Motor neuron (in vitro differentiated cells): ENCODE results near the gene ADGRG2. TPM values are rescaled to one million over a fixed set of nuclear protein-coding genes. Genes with fewer than 3 reads are reported as not detected.
"Not testable (repeated sequence)": the region's sequence is repeated elsewhere in the genome, so short reads cannot be mapped to it uniquely, and the experiment has no call there.

Experiments
- ATAC-seq, 8 experiments: fragments of 200-7000 bp; cut with Tn5 transposase; replicated peaks in 6 of 8; 2 replicates each; pipeline ENCODE4 v1.8.0; 2021; ENCODE audit warnings: mild to moderate bottlenecking in 8 of 8, moderate library complexity in 8 of 8
- H3K27ac ChIP-seq, 2 donors: fragments of 250-450 bp; sonication (Bioruptor Pico); 2 replicates each; pipeline ENCODE4 v1.9.0; 2021; ENCODE audit warnings: antibody characterized with exemption in 2 of 2, mild to moderate bottlenecking in 2 of 2, moderate library complexity in 1 of 2
- H3K4me1 ChIP-seq, 2 donors: fragments of 250-450 bp; sonication (Bioruptor Pico); replicated peaks in 1 of 2; 2 replicates each; pipeline ENCODE4 v1.6.1; 2021; ENCODE audit warnings: antibody characterized with exemption in 2 of 2, mild to moderate bottlenecking in 2 of 2, moderate library complexity in 1 of 2
- H3K4me3 ChIP-seq, 5 donors: fragments of 250-450 bp; sonication (Bioruptor Pico); 2 replicates each; pipeline ENCODE4 v1.9.0; 2021; ENCODE audit warnings: antibody characterized with exemption in 5 of 5, mild to moderate bottlenecking in 5 of 5, moderate library complexity in 4 of 5
- WGBS, 10 experiments: fragments of 450-650 bp; shearing (Covaris generic); methylation state at CpG; one replicate each; pipeline ENCODE4 v1.0.0; 2022; 5-methylcytosine and 5-hydroxymethylcytosine counted together
- in situ Hi-C, 9 experiments: fragments of 400-800 bp; cut with MboI; loops; one replicate each; pipeline ENCODE4 v1.15.0; 2021; ENCODE audit warnings: low sequenced_read_pairs in 9 of 9, low pct_unique_long_range_greater_than_20kb in 2 of 9; ENCODE audit not compliant: unreplicated experiment in 9 of 9
- total RNA-seq, 8 experiments: library from RNA; unstranded; fragments of 300-600 nt; gene quantifications; 2 replicates each; pipeline versions ENCODE4 v1.2.3 to v1.2.4, GENCODE V29; 2022

The ADGRG2 gene
- total RNA-seq, 8 experiments from 2014 or later = 0.66 to 5.4 (median 0.85) TPM

- ATAC-seq = peak; percentile 83 to 92 (median 89)
- 40% methylated on average over 1 of the region's 71 CpGs; no CpG with 5 or more reads in 9 of the 10 experiments for WGBS, 10 experiments
- Histone ChIP-seq H3K4me1 (peaks cover 5 to 8% of the 10 kb centered on the region in 2 donors), H3K27ac (peak overlapping the region; percentile 85 to 95), H3K4me3 (peak overlapping the region; percentile 55 to 96 (median 79))
- in situ Hi-C loops = no loop called here
Observed at GRCh38 chrX:18984381-18985185, 137.7 kb downstream of the ADGRG2 start.

GRCh38 chrX:18983666-18984380, 138.4 kb downstream of the ADGRG2 start, which contains the start of gene PHKA2:
Gene PHKA2, minus strand, starts transcription at chrX:18984114. Its CDS starts 182 bp downstream, at chrX:18983932.
- H3K4me3 ChIP-seq = peak within 1 kb of the TSS; percentile 55 to 96 (median 79)
- peak; percentile 2 to 75 (median 46) for ATAC-seq
- in situ Hi-C loops = no loop called here
- H3K4me1 ChIP-seq = peaks cover 5 to 8% of the 10 kb centered on the region in 2 donors
- H3K27ac ChIP-seq = peak within 1 kb of the TSS; percentile 85 to 95
- WGBS, 10 experiments = 0 to 20% methylated on average over 2 to 4 of the region's 64 CpGs; no CpG with 5 or more reads in 8 of the 10 experiments

GRCh38 chrX:18981124-18981807, 141.0 kb downstream of the ADGRG2 start:
- Histone ChIP-seq H3K4me1 (peaks cover 5 to 8% of the 10 kb centered on the region in 2 donors), H3K27ac (no peak overlapping the region), H3K4me3 (no peak overlapping the region)
- 31 to 100% (median 100%) methylated on average over 1 to 4 of the region's 6 CpGs; no CpG with 5 or more reads in 5 of the 10 experiments for WGBS, 10 experiments
- no peak for ATAC-seq
- in situ Hi-C loops = no loop called here

- H3K4me1 ChIP-seq, H3K27ac ChIP-seq, H3K4me3 ChIP-seq, in situ Hi-C loops, ATAC-seq: not testable (repeated sequence)
- WGBS, 10 experiments = 50 to 60% methylated on average over 1 of the region's 6 CpGs; no CpG with 5 or more reads in 8 of the 10 experiments
Observed at GRCh38 chrX:18980262-18980661, 142.0 kb downstream of the ADGRG2 start.

- in situ Hi-C loops = no loop called here
- 41 to 100% (median 56%) methylated on average over 2 to 7 of the region's 7 CpGs; no CpG with 5 or more reads in 7 of the 10 experiments for WGBS, 10 experiments
- H3K4me1 ChIP-seq = no peaks in the 10 kb centered on the region
- H3K27ac ChIP-seq = no peak overlapping the region
- no peak for ATAC-seq
- H3K4me3 ChIP-seq = no peak overlapping the region
Observed at GRCh38 chrX:18974993-18975392, 147.3 kb downstream of the ADGRG2 start.

- Histone ChIP-seq H3K4me1 (no peaks in the 10 kb centered on the region), H3K4me3 (no peak overlapping the region)
- no peak for ATAC-seq
Observed at GRCh38 chrX:18973527-18974192, 148.6 kb downstream of the ADGRG2 start.

GRCh38 chrX:18971506-18971905, 150.8 kb downstream of the ADGRG2 start:
- Histone ChIP-seq H3K27ac (no peak overlapping the region), H3K4me1 (no peaks in the 10 kb centered on the region), H3K4me3 (no peak overlapping the region)
- ATAC-seq = no peak
- in situ Hi-C loops = no loop called here
- WGBS, 10 experiments = 20 to 45% (median 25%) methylated on average over 1 to 2 of the region's 2 CpGs; no CpG with 5 or more reads in 7 of the 10 experiments

More at GRCh38 chrX:18973527-18974192, 148.6 kb downstream of the ADGRG2 start:
- no peak overlapping the region for H3K27ac ChIP-seq
- WGBS, 10 experiments = 54 to 100% (median 96%) methylated on average over 1 to 6 of the region's 7 CpGs; no CpG with 5 or more reads in 4 of the 10 experiments
- in situ Hi-C loops = no loop called here

- Histone ChIP-seq H3K4me3 (no peak overlapping the region), H3K27ac (no peak overlapping the region), H3K4me1 (no peaks in the 10 kb centered on the region)
- in situ Hi-C loops = no loop called here
- ATAC-seq = no peak
Observed at GRCh38 chrX:18970465-18970864, 151.8 kb downstream of the ADGRG2 start.

- Histone ChIP-seq H3K27ac (no peak overlapping the region), H3K4me1 (no peaks in the 10 kb centered on the region), H3K4me3 (no peak overlapping the region)
- in situ Hi-C loops = no loop called here
- ATAC-seq = no peak
- WGBS, 10 experiments = 63 to 100% (median 88%) methylated on average over 1 to 5 of the region's 5 CpGs; no CpG with 5 or more reads in 6 of the 10 experiments
Observed at GRCh38 chrX:18966624-18967023, 155.6 kb downstream of the ADGRG2 start.

- no peak overlapping the region for H3K27ac ChIP-seq
- no peaks in the 10 kb centered on the region for H3K4me1 ChIP-seq
- in situ Hi-C loops = no loop called here
- no peak overlapping the region for H3K4me3 ChIP-seq
- WGBS, 10 experiments = 14 to 100% (median 42%) methylated on average over 1 to 9 of the region's 9 CpGs; no CpG with 5 or more reads in 5 of the 10 experiments
- ATAC-seq = no peak
Observed at GRCh38 chrX:18964901-18965300, 157.4 kb downstream of the ADGRG2 start.

- Histone ChIP-seq H3K4me3 (no peak overlapping the region), H3K27ac (no peak overlapping the region), H3K4me1 (no peaks in the 10 kb centered on the region)
- no peak for ATAC-seq
- in situ Hi-C loops = no loop called here
- WGBS, 10 experiments = 25 to 67% (median 40%) methylated on average over 1 to 4 of the region's 4 CpGs; no CpG with 5 or more reads in 7 of the 10 experiments
Observed at GRCh38 chrX:18964026-18964425, 158.2 kb downstream of the ADGRG2 start.

- H3K4me3 ChIP-seq = no peak overlapping the region
- no peak for ATAC-seq
- H3K27ac ChIP-seq = no peak overlapping the region
- in situ Hi-C loops = no loop called here
- no peaks in the 10 kb centered on the region for H3K4me1 ChIP-seq
Observed at GRCh38 chrX:18962329-18962728, 159.9 kb downstream of the ADGRG2 start.
